ENCODE results near the gene SMC6. TPM values are rescaled to one million over a fixed set of nuclear protein-coding genes. Genes with fewer than 3 reads are reported as not detected.

The SMC6 gene
- polyA plus RNA-seq, 1 donor (not counting 4 experiments of a cell fraction or from before 2014, with no cell fraction given): 24.4 TPM

GRCh38 chr2:17718689-17719088 lies 34.9 kb downstream of the SMC6 start:
- no peaks in the 10 kb centered on the region for H3K27me3 ChIP-seq (ENCODE audit: control insufficient read depth, extremely low read depth, insufficient read depth, low read length)
- TF ChIP-seq CTCF (optimal IDR thresholded peaks at IDR 0.05 in 1 of 3, IDR thresholded peaks at IDR 0.05 in 1 of 3, conservative IDR thresholded peaks at IDR 0.05 in 1 of 3; ENCODE audit: extremely low read depth in 1 of 3, insufficient read depth in 2 of 3, low read length in 3 of 3) (no peak), EZH2 (IDR thresholded peaks at IDR 0.05; ENCODE audit: low read length) (no peak)
- no peaks in the 10 kb centered on the region for H3K4me1 ChIP-seq (ENCODE audit: control insufficient read depth, extremely low read depth, insufficient read depth, low read length)
- FAIRE-seq (no peak), DNase-seq (ENCODE audit: low read depth, low spot score) (no peak)
- peaks cover 17 to 31% of the 10 kb centered on the region in 2 experiments for H3K36me3 ChIP-seq (ENCODE audit: control insufficient read depth in 2 of 2, extremely low read depth in 1 of 2, insufficient read depth in 2 of 2, low read length in 2 of 2)
- dilution Hi-C loops (cut with MboI; ENCODE audit: extremely low pct_ligation_motif_present, low sequenced_read_pairs): no loop called here
- no peak overlapping the region for H3K4me2 ChIP-seq (ENCODE audit: control insufficient read depth, extremely low read depth, insufficient read depth, low read depth, low read length)
- H3K27ac ChIP-seq (ENCODE audit: control insufficient read depth, insufficient read depth, low read length): no peak overlapping the region
- no peak overlapping the region for H3K4me3 ChIP-seq (ENCODE audit: control insufficient read depth in 2 of 3, extremely low read depth in 1 of 3, insufficient read depth in 2 of 3, low read depth in 1 of 3, low read length in 3 of 3)
- no peak overlapping the region for H3K9ac ChIP-seq (ENCODE audit: control insufficient read depth, extremely low read depth, insufficient read depth, low read length)
- no peak overlapping the region for H2AFZ ChIP-seq (ENCODE audit: control insufficient read depth, low read length)
- H3K9me3 ChIP-seq (ENCODE audit: control insufficient read depth, low read depth, low read length): no peaks in the 10 kb centered on the region
- H4K20me1 ChIP-seq (ENCODE audit: control insufficient read depth, extremely low read depth, insufficient read depth, low read length): no peaks in the 10 kb centered on the region
- H3K79me2 ChIP-seq (ENCODE audit: control insufficient read depth, insufficient read depth, low read length): no peaks in the 10 kb centered on the region
- no peaks in the 10 kb centered on the region for H3K9me1 ChIP-seq (ENCODE audit: control insufficient read depth, extremely low read depth, insufficient read depth, low read length)

GRCh38 chr2:17717666-17718065 lies 35.9 kb downstream of the SMC6 start:
- no peak overlapping the region for H2AFZ ChIP-seq (ENCODE audit: control insufficient read depth, low read length)
- H4K20me1 ChIP-seq (ENCODE audit: control insufficient read depth, extremely low read depth, insufficient read depth, low read length): no peaks in the 10 kb centered on the region
- H3K27me3 ChIP-seq (ENCODE audit: control insufficient read depth, extremely low read depth, insufficient read depth, low read length): no peaks in the 10 kb centered on the region
- no peak overlapping the region for H3K9ac ChIP-seq (ENCODE audit: control insufficient read depth, extremely low read depth, insufficient read depth, low read length)
- no peak overlapping the region for H3K27ac ChIP-seq (ENCODE audit: control insufficient read depth, insufficient read depth, low read length)
- no peak for DNase-seq (ENCODE audit: low read depth, low spot score)
- TF ChIP-seq EZH2 (IDR thresholded peaks at IDR 0.05; ENCODE audit: low read length): no peak
- no peaks in the 10 kb centered on the region for H3K79me2 ChIP-seq (ENCODE audit: control insufficient read depth, insufficient read depth, low read length)
- H3K36me3 ChIP-seq (ENCODE audit: control insufficient read depth in 2 of 2, extremely low read depth in 1 of 2, insufficient read depth in 2 of 2, low read length in 2 of 2): peaks cover 18 to 26% of the 10 kb centered on the region in 2 experiments
- no peaks in the 10 kb centered on the region for H3K4me1 ChIP-seq (ENCODE audit: control insufficient read depth, extremely low read depth, insufficient read depth, low read length)
- no peak for FAIRE-seq
- dilution Hi-C loops (cut with MboI; ENCODE audit: extremely low pct_ligation_motif_present, low sequenced_read_pairs): no loop called here
- no peak overlapping the region for H3K4me2 ChIP-seq (ENCODE audit: control insufficient read depth, extremely low read depth, insufficient read depth, low read depth, low read length)
- no peaks in the 10 kb centered on the region for H3K9me3 ChIP-seq (ENCODE audit: control insufficient read depth, low read depth, low read length)
- no peaks in the 10 kb centered on the region for H3K9me1 ChIP-seq (ENCODE audit: control insufficient read depth, extremely low read depth, insufficient read depth, low read length)
- no peak overlapping the region for H3K4me3 ChIP-seq (ENCODE audit: control insufficient read depth in 2 of 3, extremely low read depth in 1 of 3, insufficient read depth in 2 of 3, low read depth in 1 of 3, low read length in 3 of 3)

GRCh38 chr2:17713291-17713690 lies 40.3 kb downstream of the SMC6 start:
- Histone ChIP-seq H3K4me2 (ENCODE audit: control insufficient read depth, extremely low read depth, insufficient read depth, low read depth, low read length) (no peak overlapping the region), H3K4me3 (ENCODE audit: control insufficient read depth in 2 of 3, extremely low read depth in 1 of 3, insufficient read depth in 2 of 3, low read depth in 1 of 3, low read length in 3 of 3) (no peak overlapping the region), H3K9me1 (ENCODE audit: control insufficient read depth, extremely low read depth, insufficient read depth, low read length) (no peaks in the 10 kb centered on the region), H3K27me3 (ENCODE audit: control insufficient read depth, extremely low read depth, insufficient read depth, low read length) (no peaks in the 10 kb centered on the region), H3K79me2 (ENCODE audit: control insufficient read depth, insufficient read depth, low read length) (no peaks in the 10 kb centered on the region), H3K4me1 (ENCODE audit: control insufficient read depth, extremely low read depth, insufficient read depth, low read length) (no peaks in the 10 kb centered on the region), H2AFZ (ENCODE audit: control insufficient read depth, low read length) (no peak overlapping the region), H3K36me3 (ENCODE audit: control insufficient read depth in 2 of 2, extremely low read depth in 1 of 2, insufficient read depth in 2 of 2, low read length in 2 of 2) (peaks cover 18 to 19% of the 10 kb centered on the region in 2 experiments), H3K9ac (ENCODE audit: control insufficient read depth, extremely low read depth, insufficient read depth, low read length) (no peak overlapping the region), H4K20me1 (ENCODE audit: control insufficient read depth, extremely low read depth, insufficient read depth, low read length) (no peaks in the 10 kb centered on the region), H3K27ac (ENCODE audit: control insufficient read depth, insufficient read depth, low read length) (no peak overlapping the region), H3K9me3 (ENCODE audit: control insufficient read depth, low read depth, low read length) (no peaks in the 10 kb centered on the region)
- DNase-seq (ENCODE audit: low read depth, low spot score) (no peak), FAIRE-seq (no peak)
- no peak for TF ChIP-seq CTCF (optimal IDR thresholded peaks at IDR 0.05 in 1 of 3, IDR thresholded peaks at IDR 0.05 in 1 of 3, conservative IDR thresholded peaks at IDR 0.05 in 1 of 3; ENCODE audit: extremely low read depth in 1 of 3, insufficient read depth in 2 of 3, low read length in 3 of 3)
- no peak for TF ChIP-seq EZH2 (IDR thresholded peaks at IDR 0.05; ENCODE audit: low read length)
- dilution Hi-C loops (cut with MboI; ENCODE audit: extremely low pct_ligation_motif_present, low sequenced_read_pairs): no loop called here
